Measurements from ENCODE around the gene EXOC1L. TPM values are rescaled to one million over a fixed set of nuclear protein-coding genes. Genes with fewer than 3 reads are reported as not detected.

The EXOC1L gene
- total RNA-seq, 1 donor from 2014 or later: not detected

- H3K27ac Mint-ChIP-seq: no peak overlapping the region
- TF ChIP-seq, protein P1, sequence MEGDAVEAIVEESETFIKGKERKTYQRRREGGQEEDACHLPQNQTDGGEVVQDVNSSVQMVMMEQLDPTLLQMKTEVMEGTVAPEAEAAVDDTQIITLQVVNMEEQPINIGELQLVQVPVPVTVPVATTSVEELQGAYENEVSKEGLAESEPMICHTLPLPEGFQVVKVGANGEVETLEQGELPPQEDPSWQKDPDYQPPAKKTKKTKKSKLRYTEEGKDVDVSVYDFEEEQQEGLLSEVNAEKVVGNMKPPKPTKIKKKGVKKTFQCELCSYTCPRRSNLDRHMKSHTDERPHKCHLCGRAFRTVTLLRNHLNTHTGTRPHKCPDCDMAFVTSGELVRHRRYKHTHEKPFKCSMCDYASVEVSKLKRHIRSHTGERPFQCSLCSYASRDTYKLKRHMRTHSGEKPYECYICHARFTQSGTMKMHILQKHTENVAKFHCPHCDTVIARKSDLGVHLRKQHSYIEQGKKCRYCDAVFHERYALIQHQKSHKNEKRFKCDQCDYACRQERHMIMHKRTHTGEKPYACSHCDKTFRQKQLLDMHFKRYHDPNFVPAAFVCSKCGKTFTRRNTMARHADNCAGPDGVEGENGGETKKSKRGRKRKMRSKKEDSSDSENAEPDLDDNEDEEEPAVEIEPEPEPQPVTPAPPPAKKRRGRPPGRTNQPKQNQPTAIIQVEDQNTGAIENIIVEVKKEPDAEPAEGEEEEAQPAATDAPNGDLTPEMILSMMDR (conservative IDR thresholded peaks at IDR 0.05): no peak
- no peak overlapping the region for H3K4me3 Mint-ChIP-seq
- no peaks in the 10 kb centered on the region for H3K36me3 Mint-ChIP-seq
- H3K9me3 Mint-ChIP-seq: no peaks in the 10 kb centered on the region
- H3K27me3 Mint-ChIP-seq: peaks cover 3% of the 10 kb centered on the region
- DNase-seq (ENCODE audit: extremely low spot score, unreplicated experiment): no peak
- no peaks in the 10 kb centered on the region for H3K4me1 Mint-ChIP-seq (ENCODE audit: unreplicated experiment)
Measured at GRCh38 chr4:55808186-55808585, 11.4 kb upstream of the EXOC1L start.

DNA sequence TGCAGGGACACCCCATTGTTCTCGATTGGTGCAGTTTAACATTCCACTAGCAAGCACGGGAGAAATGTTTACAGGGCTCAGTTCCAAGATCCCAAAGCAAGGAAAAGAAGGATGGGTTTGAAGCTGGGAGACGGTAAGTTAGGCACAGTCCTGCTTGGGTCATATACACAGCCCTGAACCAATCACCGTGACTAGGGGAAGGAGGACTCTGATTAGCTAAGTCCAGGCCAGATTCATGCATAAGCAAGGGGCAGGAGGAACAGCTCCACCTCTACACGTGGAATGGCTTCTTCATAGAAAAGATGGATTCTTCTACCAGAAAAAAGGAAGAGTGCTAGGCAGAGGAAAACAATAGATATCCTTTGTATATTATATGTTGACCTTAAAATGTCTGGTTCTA, 11.0 kb upstream of the EXOC1L start:
- H3K27me3 Mint-ChIP-seq: peaks cover 3% of the 10 kb centered on the region
- H3K4me1 Mint-ChIP-seq (ENCODE audit: unreplicated experiment): no peaks in the 10 kb centered on the region
- H3K36me3 Mint-ChIP-seq: no peaks in the 10 kb centered on the region
- no peaks in the 10 kb centered on the region for H3K9me3 Mint-ChIP-seq
- no peak overlapping the region for H3K27ac Mint-ChIP-seq
- TF ChIP-seq, protein P1 (conservative IDR thresholded peaks at IDR 0.05): no peak
- no peak overlapping the region for H3K4me3 Mint-ChIP-seq
- DNase-seq (ENCODE audit: extremely low spot score, unreplicated experiment): no peak

DNA sequence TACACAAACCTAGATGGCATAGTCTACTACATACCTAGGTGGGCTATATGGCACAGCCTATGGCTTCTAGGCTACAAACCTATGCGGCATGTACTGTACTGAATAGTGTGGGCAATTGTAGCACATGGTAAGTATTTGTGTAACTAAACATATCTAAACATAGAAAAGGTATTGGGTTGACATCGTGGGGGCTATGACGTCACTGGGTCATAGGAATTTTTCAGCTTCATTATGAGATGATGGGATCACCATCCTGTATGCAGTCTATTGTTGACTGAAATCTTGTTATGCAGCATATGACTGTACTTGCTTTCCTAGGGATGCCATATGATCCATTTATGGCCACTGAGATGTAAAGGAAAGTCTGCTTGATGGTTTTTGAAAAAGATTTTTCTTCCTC, 1.9 kb upstream of the EXOC1L start:
- TF ChIP-seq, protein P1 (conservative IDR thresholded peaks at IDR 0.05): no peak
- H3K36me3 Mint-ChIP-seq: no peaks in the 10 kb centered on the region
- H3K4me3 Mint-ChIP-seq: no peak overlapping the region
- H3K4me1 Mint-ChIP-seq (ENCODE audit: unreplicated experiment): peaks cover 4% of the 10 kb centered on the region
- no peaks in the 10 kb centered on the region for H3K9me3 Mint-ChIP-seq
- H3K27me3 Mint-ChIP-seq: peaks cover 20% of the 10 kb centered on the region
- no peak overlapping the region for H3K27ac Mint-ChIP-seq
- DNase-seq (ENCODE audit: extremely low spot score, unreplicated experiment): no peak

DNA sequence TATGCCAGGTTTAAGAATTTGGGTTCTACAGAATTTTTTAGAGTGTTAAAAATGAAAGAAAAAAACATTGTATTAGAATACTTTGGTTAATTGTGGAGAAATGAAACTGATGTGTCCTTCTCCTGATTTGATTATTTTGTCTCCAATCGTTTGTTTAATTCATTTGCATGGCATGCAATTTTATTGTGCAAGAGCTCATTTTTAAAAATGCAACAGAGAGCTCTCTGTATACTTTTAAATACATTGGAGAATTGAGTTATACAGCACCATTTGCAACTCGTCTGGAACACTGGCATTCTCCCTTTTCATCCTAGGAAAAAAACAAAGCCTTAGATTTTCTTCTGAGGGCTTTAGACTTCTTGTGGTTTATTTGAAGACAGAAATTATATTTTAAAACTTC, 689 bp downstream of the EXOC1L start:
- Mint-ChIP-seq H3K4me1 (ENCODE audit: unreplicated experiment) (peaks cover 4% of the 10 kb centered on the region), H3K36me3 (no peaks in the 10 kb centered on the region), H3K27me3 (peaks cover 20% of the 10 kb centered on the region), H3K4me3 (no peak overlapping the region), H3K27ac (no peak overlapping the region), H3K9me3 (no peaks in the 10 kb centered on the region)
- TF ChIP-seq, protein P1 (conservative IDR thresholded peaks at IDR 0.05): no peak
- DNase-seq (ENCODE audit: extremely low spot score, unreplicated experiment): no peak

- no peaks in the 10 kb centered on the region for H3K36me3 Mint-ChIP-seq
- H3K9me3 Mint-ChIP-seq: no peaks in the 10 kb centered on the region
- no peak for DNase-seq (ENCODE audit: extremely low spot score, unreplicated experiment)
- H3K4me3 Mint-ChIP-seq: no peak overlapping the region
- no peak overlapping the region for H3K27ac Mint-ChIP-seq
- TF ChIP-seq, protein P1 (conservative IDR thresholded peaks at IDR 0.05): no peak
- peaks cover 4% of the 10 kb centered on the region for H3K4me1 Mint-ChIP-seq (ENCODE audit: unreplicated experiment)
- H3K27me3 Mint-ChIP-seq: peaks cover 26% of the 10 kb centered on the region
Measured at GRCh38 chr4:55822329-55822728, 2.7 kb downstream of the EXOC1L start.

DNA sequence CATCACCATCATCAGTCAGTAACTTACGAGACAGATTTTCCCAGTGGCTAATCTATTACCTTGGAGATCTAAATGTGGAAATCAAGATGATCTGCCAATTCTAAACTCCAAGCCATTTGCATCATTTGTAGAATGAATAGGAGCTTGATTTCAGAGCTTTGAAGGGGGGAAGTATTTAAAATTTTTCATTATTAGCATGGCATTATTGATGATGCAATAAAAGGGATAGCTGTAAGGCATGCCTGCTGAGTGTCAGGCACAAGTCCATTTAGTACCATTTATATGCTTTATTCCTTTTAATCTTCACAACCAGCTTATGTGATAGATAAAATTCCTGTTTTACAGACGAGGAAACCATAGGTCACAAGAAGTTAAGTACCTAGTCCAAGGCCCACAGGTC, 5.3 kb downstream of the EXOC1L start:
- Mint-ChIP-seq H3K27me3 (peaks cover 34% of the 10 kb centered on the region), H3K27ac (no peak overlapping the region), H3K36me3 (no peaks in the 10 kb centered on the region), H3K9me3 (no peaks in the 10 kb centered on the region), H3K4me3 (no peak overlapping the region), H3K4me1 (ENCODE audit: unreplicated experiment) (peaks cover under 1% of the 10 kb centered on the region)
- TF ChIP-seq, protein P1 (conservative IDR thresholded peaks at IDR 0.05): no peak
- DNase-seq (ENCODE audit: extremely low spot score, unreplicated experiment): no peak
